Endothelial cell of umbilical vein (primary cell): ENCODE measurements around the gene UPP1. TPM values are rescaled to one million over a fixed set of nuclear protein-coding genes. Genes with fewer than 3 reads are reported as not detected.

Source experiments
- BruUV-seq: library from RNA; stranded (reverse); fragments of 400-500 nt; replicated peaks from 2 replicates; lab custom pipeline; 2021; lab: Mats Ljungman, UMichigan
- CTCF ChIA-PET: fragments of 300-600, 350-600 bp; sonication (Branson Sonifier 250); formaldehyde crosslinking; loops from one replicate; lab custom pipeline; 2021; ENCODE audit warnings: antibody characterized with exemption, inconsistent platforms; lab: Charles Lee
- POLR2A ChIA-PET: fragments of 300-600, 350-600 bp; sonication (Branson Sonifier 250); formaldehyde crosslinking; loops from one replicate; lab custom pipeline; 2021; ENCODE audit warnings: antibody characterized with exemption, inconsistent platforms; lab: Charles Lee
- DNase-seq: peaks from one replicate; pipeline ENCODE4 v3.0.0-alpha.2; 2011; ENCODE audit warnings: low read depth, low spot score
- FAIRE-seq: peaks from 2 replicates; lab custom pipeline; 2011; peaks lifted over from hg19 to GRCh38; lab: Jason Lieb, UNC
- H2AFZ ChIP-seq: 2 replicates; pipeline ENCODE4 v1.6.0; 2012; ENCODE audit warnings: low read depth, low read length, control low read depth, inconsistent platforms
- H3K27ac ChIP-seq: 2 replicates; pipeline ENCODE4 v1.5.1; 2011; ENCODE audit warnings: low read depth, mild to moderate bottlenecking, control low read depth, low read length, moderate library complexity; ENCODE audit not compliant: insufficient read depth
- H3K27me3 ChIP-seq, 2 experiments: 2 replicates each; pipeline versions ENCODE4 v1.6.0 to v1.6.1; 2011; ENCODE audit warnings: low read length in 2 of 2, mixed read lengths in 1 of 2; ENCODE audit not compliant: control insufficient read depth in 2 of 2, insufficient read depth in 2 of 2
- H3K36me3 ChIP-seq, 2 experiments: 2 replicates in 1 of 2; 3 replicates in 1 of 2; pipeline ENCODE4 v1.5.1; 2011; ENCODE audit warnings: low read length in 2 of 2, mild to moderate bottlenecking in 1 of 2, moderate library complexity in 1 of 2; ENCODE audit not compliant: control insufficient read depth in 2 of 2, insufficient read depth in 2 of 2; ENCODE audit errors: extremely low read depth in 1 of 2
- H3K4me1 ChIP-seq: 3 replicates; pipeline ENCODE4 v1.5.1; 2011; ENCODE audit warnings: mild to moderate bottlenecking, low read length; ENCODE audit not compliant: control insufficient read depth, insufficient read depth; ENCODE audit errors: extremely low read depth
- H3K4me2 ChIP-seq: 2 replicates; pipeline ENCODE4 v1.6.1; 2011; ENCODE audit warnings: low read length, control low read depth, mixed read lengths; ENCODE audit not compliant: insufficient read depth
- H3K4me3 ChIP-seq, 3 experiments: fragments of 200-600 bp in 1 of 3; sonication (generic), shearing (Covaris generic) in 1 of 3; replicated peaks in 1 of 3; 2 replicates each; pipeline ENCODE4 v1.5.1; 2011 to 2016; ENCODE audit warnings: control low read depth in 3 of 3, low read length in 3 of 3, mild to moderate bottlenecking in 2 of 3, inconsistent platforms in 1 of 3, low read depth in 1 of 3, moderate library complexity in 1 of 3; ENCODE audit not compliant: insufficient read depth in 1 of 3
- H3K79me2 ChIP-seq: 2 replicates; pipeline ENCODE4 v1.6.0; 2012; ENCODE audit warnings: low read length, inconsistent platforms; ENCODE audit not compliant: control insufficient read depth, insufficient read depth
- H3K9ac ChIP-seq: replicated peaks from 2 replicates; pipeline ENCODE3; 2011; ENCODE audit warnings: low read length, control low read depth; ENCODE audit not compliant: insufficient read depth; ENCODE audit errors: extremely low read depth
- H3K9me1 ChIP-seq: replicated peaks from 3 replicates; pipeline ENCODE4 v1.6.0; 2011; ENCODE audit warnings: mild to moderate bottlenecking, low read length; ENCODE audit not compliant: control insufficient read depth, insufficient read depth; ENCODE audit errors: extremely low read depth
- H3K9me3 ChIP-seq: replicated peaks from 2 replicates; pipeline ENCODE4 v1.5.1; 2012; ENCODE audit warnings: low read length, inconsistent platforms; ENCODE audit not compliant: control insufficient read depth, insufficient read depth
- H4K20me1 ChIP-seq: replicated peaks from 2 replicates; pipeline ENCODE3; 2011; ENCODE audit warnings: mild to moderate bottlenecking, low read length; ENCODE audit not compliant: control insufficient read depth, insufficient read depth; ENCODE audit errors: extremely low read depth
- CTCF ChIP-seq, 2 donors: IDR thresholded peaks; 1 replicate in 1 of 2; 2 replicates in 1 of 2; pipeline ENCODE4 v1.5.1; 2011; ENCODE audit warnings: low read length in 2 of 2, mild to moderate bottlenecking in 2 of 2, moderate library complexity in 2 of 2, control low read depth in 1 of 2, inconsistent platforms in 1 of 2, low read depth in 1 of 2; ENCODE audit not compliant: insufficient read depth in 1 of 2; ENCODE audit errors: extremely low read depth in 1 of 2
- GATA2 ChIP-seq: IDR thresholded peaks from 2 replicates; pipeline ENCODE4 v1.7.0; 2011; ENCODE audit warnings: low read depth, mild to moderate bottlenecking, moderate library complexity, mixed read lengths, low read length; ENCODE audit not compliant: insufficient read length, insufficient read depth
- POLR2A ChIP-seq: IDR thresholded peaks from 2 replicates; pipeline ENCODE4 v1.6.1; 2012; ENCODE audit warnings: low read depth, mild to moderate bottlenecking, control low read depth, low read length
- POLR2AphosphoS5 ChIP-seq: IDR thresholded peaks from 2 replicates; pipeline ENCODE4 v1.6.1; 2012; ENCODE audit warnings: low read depth, mild to moderate bottlenecking, control low read depth, low read length, moderate library complexity; ENCODE audit not compliant: insufficient read depth
- dilution Hi-C: fragments of 300-500 bp; cut with MboI; formaldehyde crosslinking; loops from one replicate; pipeline ENCODE4 v1.15.0; 2019; ENCODE audit warnings: low sequenced_read_pairs; ENCODE audit not compliant: extremely low pct_ligation_motif_present
- intact Hi-C: fragments of 100-400 bp; cut with micrococcal nuclease; formaldehyde crosslinking; loops from one replicate; pipeline ENCODE4 v1.10.0; 2022
- polyA plus RNA-seq, 4 experiments: library from polyadenylated mRNA; depleted of rRNA in 3 of 4; stranded (reverse) in 3 of 4; unstranded in 1 of 4; fragments of >200 nt; gene quantifications; 2 replicates each; pipeline versions ENCODE4 v1.2.1 to v1.2.3, GENCODE V29; 2011 to 2012; ENCODE audit warnings: missing spikeins in 1 of 4
- total RNA-seq: library from RNA; stranded (reverse); gene quantifications from 2 replicates; pipeline ENCODE4 v1.2.3, GENCODE V29; 2021

Gene UPP1
- total and polyA plus RNA-seq, 2 donors (not counting 3 experiments of a cell fraction or from before 2014, with no cell fraction given): 60.7 to 66.0 TPM

GRCh38 chr7:48109848-48110663 is 21.0 kb downstream of the UPP1 start:
- CTCF ChIA-PET: interaction anchor here (0.6 to 6.4 kb wide), 47 partner anchors 8 to 843 kb away, joined by 3 to 149 read pairs (median 5); partner anchors contain the start of genes C7orf57, PKD1L1 and UPP1
- Histone ChIP-seq H3K9ac (no peak overlapping the region), H3K36me3 (peaks cover 12 to 26% of the 10 kb centered on the region in 2 experiments), H3K4me3 (no peak overlapping the region), H2AFZ (no peak overlapping the region), H3K79me2 (no peaks in the 10 kb centered on the region), H3K9me3 (no peaks in the 10 kb centered on the region), H3K27me3 (no peaks in the 10 kb centered on the region), H3K4me1 (no peaks in the 10 kb centered on the region), H3K27ac (no peak overlapping the region), H3K9me1 (no peaks in the 10 kb centered on the region), H4K20me1 (no peaks in the 10 kb centered on the region), H3K4me2 (no peak overlapping the region)
- FAIRE-seq: peak; percentile 86
- POLR2A ChIA-PET: no interaction called here
- peak; percentile 69 for DNase-seq
- BruUV-seq: no TSS peak
- intact Hi-C loops: loop anchor here (1.0 to 10.0 kb wide), 6 partner anchors 45 to 845 kb away; partner anchors contain the start of gene C7orf57
- TF ChIP-seq GATA2: peak; percentile 38
- peak; percentile 97 for TF ChIP-seq CTCF (IDR thresholded peaks at IDR 0.05; ENCODE audit: extremely low read depth in 1 of 2, insufficient read depth in 1 of 2, low read depth in 1 of 2, low read length in 2 of 2)
- TF ChIP-seq POLR2AphosphoS5: peak; percentile 19
- TF ChIP-seq POLR2A: no peak
- dilution Hi-C loops: no loop called here
